Esophagus squamous epithelium (tissue), 4 donors: ENCODE results near the gene GEN1.

Experiments used
- CTCF ChIP-seq, 6 experiments: fragments of 450-650 bp in 4 of 6; fragments of 200-600 bp in 2 of 6; sonication (generic) in 2 of 6; IDR thresholded peaks; one replicate each; pipeline ENCODE4 v1.5.1; 2016 to 2019; ENCODE audit warnings: antibody characterized with exemption in 6 of 6, mild to moderate bottlenecking in 4 of 6, moderate library complexity in 4 of 6
- POLR2A ChIP-seq, 4 donors: fragments of 450-650 bp; IDR thresholded peaks; one replicate each; pipeline ENCODE4 v1.6.1; 2017; ENCODE audit warnings: antibody characterized with exemption in 4 of 4, mild to moderate bottlenecking in 4 of 4, moderate library complexity in 3 of 4

- no peak for TF ChIP-seq CTCF (IDR thresholded peaks at IDR 0.05)
- no peak for TF ChIP-seq POLR2A (IDR thresholded peaks at IDR 0.05)
Measured at GRCh38 chr2:17800219-17800618, 46.3 kb downstream of the GEN1 start.
